Measurements from ENCODE around the gene IRF3.

DNA sequence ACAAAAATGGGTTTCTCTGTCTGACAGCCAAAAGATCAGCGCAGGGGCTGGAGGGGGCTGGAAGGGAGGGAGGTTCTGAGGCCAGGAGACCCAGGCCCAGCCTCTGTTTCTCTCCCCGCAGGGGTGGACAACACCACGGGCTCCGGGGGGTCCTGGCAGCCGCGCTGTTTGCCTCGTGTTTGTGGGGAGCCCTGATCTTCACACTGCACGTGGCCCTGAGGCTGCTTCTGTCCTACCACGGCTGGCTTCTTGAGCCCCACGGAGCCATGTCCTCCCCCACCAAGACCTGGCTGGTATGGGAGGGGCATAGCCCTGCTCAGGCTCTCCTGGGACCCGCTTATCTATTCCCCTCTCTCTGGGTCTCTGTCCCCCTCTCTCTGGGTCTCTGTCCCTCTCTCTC lies 34.9 kb upstream of the IRF3 start:
- TF ChIP-seq, protein P1, sequence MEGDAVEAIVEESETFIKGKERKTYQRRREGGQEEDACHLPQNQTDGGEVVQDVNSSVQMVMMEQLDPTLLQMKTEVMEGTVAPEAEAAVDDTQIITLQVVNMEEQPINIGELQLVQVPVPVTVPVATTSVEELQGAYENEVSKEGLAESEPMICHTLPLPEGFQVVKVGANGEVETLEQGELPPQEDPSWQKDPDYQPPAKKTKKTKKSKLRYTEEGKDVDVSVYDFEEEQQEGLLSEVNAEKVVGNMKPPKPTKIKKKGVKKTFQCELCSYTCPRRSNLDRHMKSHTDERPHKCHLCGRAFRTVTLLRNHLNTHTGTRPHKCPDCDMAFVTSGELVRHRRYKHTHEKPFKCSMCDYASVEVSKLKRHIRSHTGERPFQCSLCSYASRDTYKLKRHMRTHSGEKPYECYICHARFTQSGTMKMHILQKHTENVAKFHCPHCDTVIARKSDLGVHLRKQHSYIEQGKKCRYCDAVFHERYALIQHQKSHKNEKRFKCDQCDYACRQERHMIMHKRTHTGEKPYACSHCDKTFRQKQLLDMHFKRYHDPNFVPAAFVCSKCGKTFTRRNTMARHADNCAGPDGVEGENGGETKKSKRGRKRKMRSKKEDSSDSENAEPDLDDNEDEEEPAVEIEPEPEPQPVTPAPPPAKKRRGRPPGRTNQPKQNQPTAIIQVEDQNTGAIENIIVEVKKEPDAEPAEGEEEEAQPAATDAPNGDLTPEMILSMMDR (IDR thresholded peaks at IDR 0.05; ENCODE audit: insufficient read depth, low read length, poor library complexity, severe bottlenecking), result no peak
- TF ChIP-seq EZH2phosphoT487 (conservative IDR thresholded peaks at IDR 0.05; ENCODE audit: low read length), result no peak
